GM12872 (cell line): ENCODE measurements around the gene MYL4.

Source experiments
- CTCF ChIP-seq: IDR thresholded peaks from 3 replicates; pipeline ENCODE4 v1.5.1; 2011; ENCODE audit warnings: low read depth, mild to moderate bottlenecking, low read length, moderate library complexity; ENCODE audit not compliant: insufficient read depth

MYL4 gene

GRCh38 chr17:47210779-47211178, 1.6 kb downstream of the MYL4 start:
- no peak for TF ChIP-seq CTCF

GRCh38 chr17:47212458-47212857, 3.3 kb downstream of the MYL4 start:
- no peak for TF ChIP-seq CTCF

- no peak for TF ChIP-seq CTCF
These were observed 4.4 kb downstream of the MYL4 start for GRCh38 chr17:47213540-47213939.

- no peak for TF ChIP-seq CTCF
These were observed 5.8 kb downstream of the MYL4 start for GRCh38 chr17:47214931-47215330.

- no peak for TF ChIP-seq CTCF
These were observed 9.8 kb downstream of the MYL4 start for GRCh38 chr17:47218896-47219430.

- TF ChIP-seq CTCF: no peak
These were observed 10.7 kb downstream of the MYL4 start for GRCh38 chr17:47219621-47220475.

GRCh38 chr17:47220531-47220999, 11.4 kb downstream of the MYL4 start:
- TF ChIP-seq CTCF: no peak
